Endothelial cell of hepatic sinusoid (primary cell): ENCODE results near the gene GATA5.

ENCODE experiments used
- in situ Hi-C: cut with HindIII; loops from 2 replicates; pipeline ENCODE4 v1.10.0; 2017; ENCODE audit warnings: low sequenced_read_pairs

Gene GATA5

DNA sequence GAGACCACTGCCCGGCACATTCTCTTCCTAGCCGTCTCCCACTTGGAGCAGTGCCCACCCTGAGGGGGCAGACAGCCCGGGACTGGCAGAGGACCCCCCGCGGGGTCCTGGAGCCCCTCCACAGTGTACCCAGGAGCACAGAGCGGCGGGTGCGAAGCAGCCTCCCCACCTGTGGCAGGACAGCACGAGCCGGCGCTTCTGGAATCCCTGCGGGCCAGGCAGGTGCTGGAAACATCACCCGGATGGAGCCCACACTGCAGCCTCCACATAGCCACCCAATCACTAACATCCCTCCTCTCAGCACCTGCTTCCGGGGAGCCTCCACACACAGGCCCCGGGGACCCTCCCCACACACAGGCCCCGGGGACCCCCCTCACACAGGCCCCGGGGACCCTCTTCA is 18.7 kb downstream of the GATA5 start:
- in situ Hi-C loops = no loop called here

DNA sequence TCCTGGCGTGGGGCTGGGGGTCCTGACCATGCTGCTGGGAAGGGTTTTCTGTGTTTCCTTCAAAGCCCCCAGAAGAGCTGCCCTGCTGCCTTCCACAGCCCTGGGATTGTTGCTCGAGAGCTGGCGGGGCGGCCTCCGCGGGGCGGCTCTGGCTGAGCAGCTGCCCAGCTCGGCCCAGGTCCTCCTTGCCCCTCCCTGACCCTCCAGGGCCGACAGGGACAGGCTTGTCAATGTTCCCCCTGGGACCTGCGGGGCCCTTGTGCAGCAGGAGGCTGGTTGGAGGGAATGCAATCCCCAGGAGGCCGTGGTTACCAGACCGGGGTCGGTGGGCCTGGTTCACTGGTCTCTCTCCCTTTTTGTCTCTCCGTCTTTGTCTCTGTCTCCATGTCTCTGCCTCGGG is 19.9 kb downstream of the GATA5 start:
- in situ Hi-C loops = no loop called here

DNA sequence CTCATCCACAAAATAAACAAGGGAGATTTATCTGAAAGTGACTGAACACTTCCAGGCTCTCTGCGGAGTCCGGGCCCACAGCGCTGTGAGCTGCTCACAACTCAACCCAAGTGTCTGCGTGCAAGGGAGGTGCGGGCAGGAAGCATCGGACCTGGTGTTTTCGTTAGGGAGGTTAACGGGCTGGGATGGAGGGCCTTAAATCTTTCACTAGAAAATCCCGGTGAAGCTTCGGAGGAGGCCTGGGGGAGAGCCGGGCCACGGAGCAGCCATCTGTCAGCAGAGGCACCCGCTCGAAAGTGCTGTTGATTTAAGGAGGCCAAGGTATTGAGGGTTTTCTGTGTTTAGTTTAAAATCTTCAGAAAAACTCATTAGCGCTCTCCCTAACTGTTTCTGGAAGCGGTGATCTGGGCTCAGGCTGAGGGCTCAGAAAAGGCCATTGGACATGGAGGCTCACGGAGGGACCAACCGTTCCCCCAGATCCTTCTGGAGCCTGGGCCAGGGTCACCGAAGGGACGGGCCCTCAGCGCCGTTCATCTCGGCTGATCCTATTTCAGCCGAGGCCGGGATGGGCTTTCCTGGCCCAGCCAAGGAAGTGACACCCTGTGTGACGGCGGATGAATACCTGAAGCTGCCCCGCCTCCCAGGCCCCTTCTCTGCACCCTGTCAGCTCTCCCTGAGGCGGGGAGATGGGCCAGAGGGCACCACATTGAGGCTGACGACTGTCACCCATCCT is 20.7 kb downstream of the GATA5 start:
- in situ Hi-C loops = no loop called here

DNA sequence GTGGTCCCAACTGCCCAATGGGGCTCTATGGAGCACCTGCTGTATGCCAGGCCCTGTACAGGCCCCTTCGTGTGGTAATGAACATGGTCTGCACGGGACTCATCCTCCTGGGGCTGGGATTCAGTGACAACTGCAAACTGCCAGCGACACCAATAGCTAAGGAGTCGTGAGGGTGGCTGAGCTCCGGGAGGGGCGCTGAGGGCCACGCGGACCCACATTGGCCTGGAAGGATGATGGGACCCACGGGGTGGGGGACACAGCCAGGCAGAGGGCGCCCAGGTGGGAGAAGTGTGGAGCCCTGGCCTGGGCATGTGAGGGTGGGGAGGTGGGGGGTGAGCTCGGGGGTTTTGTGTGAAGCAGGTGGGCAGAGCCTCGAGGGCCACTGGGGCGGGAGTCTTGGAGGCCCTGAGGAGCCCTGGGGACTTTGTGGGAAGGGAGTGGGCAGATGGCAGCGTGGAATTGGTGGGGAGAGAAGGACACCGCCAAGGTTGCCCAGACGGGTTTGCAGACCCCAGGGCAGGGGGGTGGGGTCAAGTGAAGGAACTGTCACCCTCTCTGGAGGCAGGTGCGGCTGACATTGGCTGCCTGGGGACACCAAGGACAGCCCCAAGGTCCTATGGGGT is 22.5 kb downstream of the GATA5 start:
- in situ Hi-C loops = no loop called here

DNA sequence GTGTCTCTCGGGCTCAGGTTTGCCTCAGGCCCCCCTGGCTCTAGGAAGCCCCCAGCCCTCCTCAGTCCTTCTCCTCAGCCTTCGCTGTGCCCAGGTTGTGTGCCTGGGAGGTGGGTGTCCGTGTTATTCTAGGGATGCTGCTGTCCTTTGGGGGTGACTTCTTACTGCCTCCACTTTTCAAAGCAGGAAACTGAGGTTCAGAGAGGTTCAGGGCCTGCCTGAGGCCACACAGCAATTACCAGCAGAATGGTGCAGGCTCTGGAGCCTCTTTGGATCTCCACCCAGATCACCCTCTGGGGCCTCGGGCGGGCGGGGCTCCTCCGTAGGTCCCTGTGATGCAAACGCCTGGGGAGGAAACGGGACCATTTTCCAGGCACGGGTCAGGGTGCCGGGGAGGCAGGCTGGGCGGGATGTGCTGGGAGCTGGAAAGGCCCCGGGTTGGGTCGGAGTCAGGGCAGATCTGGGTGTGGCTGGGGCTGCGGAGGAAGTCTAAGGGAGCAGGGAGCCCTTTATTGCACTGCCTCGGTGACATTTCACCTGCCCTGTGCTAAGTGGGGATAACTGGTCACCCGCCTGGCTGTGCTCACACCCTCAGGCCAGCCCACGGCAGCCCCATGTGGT is 23.2 kb downstream of the GATA5 start:
- in situ Hi-C loops = no loop called here

DNA sequence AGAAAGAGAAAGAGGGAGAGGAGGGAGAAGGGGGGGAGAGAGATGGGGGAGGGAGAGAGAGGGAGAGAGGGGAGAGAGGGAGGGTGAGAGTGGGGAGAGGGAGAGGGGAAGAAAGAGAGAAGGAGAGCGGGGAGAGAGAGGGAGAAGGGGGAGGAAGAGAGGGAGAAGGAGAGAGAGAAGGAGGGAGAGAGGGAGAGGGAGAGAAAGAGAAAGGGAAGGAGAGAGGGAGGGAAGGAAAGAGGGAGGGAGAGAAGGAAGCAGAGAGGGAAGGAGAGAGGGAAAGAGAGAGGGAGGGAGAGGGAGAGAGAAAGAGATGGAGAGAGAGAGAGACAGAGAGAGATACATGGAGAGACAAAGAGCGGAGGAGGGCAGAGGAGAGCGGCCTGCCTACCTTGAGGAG is 23.8 kb downstream of the GATA5 start:
- in situ Hi-C loops = no loop called here

DNA sequence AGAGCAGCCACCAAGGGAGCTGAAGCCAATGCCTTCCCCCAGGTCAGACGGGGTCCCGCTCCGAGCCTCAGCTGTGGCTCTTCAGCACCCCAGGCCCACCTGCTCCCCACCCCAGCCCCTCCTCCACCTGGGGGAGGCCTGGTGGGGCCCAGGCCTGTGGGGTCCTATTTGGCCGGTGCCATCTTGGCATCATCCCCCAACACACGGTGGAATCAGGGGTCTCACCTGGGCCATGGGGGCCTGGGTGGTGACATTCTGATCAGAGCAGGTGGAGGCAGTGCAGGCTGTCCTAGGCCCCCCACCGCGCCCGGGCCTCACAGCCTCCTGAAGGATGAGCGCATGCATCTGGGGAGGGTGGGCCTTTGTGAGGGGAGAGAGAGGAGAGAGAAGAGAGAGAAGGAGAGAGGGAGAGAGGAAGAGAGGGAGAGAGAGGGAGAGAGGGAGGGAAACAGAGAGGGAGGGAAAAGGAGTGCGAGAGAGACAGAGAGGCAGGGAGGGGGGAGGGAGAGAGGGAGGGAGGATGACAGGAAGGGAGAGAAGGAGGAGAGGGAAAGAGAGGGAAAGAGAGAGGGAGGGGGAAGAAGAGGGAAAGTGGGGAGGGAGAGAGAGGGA is 24.5 kb downstream of the GATA5 start:
- in situ Hi-C loops = no loop called here

DNA sequence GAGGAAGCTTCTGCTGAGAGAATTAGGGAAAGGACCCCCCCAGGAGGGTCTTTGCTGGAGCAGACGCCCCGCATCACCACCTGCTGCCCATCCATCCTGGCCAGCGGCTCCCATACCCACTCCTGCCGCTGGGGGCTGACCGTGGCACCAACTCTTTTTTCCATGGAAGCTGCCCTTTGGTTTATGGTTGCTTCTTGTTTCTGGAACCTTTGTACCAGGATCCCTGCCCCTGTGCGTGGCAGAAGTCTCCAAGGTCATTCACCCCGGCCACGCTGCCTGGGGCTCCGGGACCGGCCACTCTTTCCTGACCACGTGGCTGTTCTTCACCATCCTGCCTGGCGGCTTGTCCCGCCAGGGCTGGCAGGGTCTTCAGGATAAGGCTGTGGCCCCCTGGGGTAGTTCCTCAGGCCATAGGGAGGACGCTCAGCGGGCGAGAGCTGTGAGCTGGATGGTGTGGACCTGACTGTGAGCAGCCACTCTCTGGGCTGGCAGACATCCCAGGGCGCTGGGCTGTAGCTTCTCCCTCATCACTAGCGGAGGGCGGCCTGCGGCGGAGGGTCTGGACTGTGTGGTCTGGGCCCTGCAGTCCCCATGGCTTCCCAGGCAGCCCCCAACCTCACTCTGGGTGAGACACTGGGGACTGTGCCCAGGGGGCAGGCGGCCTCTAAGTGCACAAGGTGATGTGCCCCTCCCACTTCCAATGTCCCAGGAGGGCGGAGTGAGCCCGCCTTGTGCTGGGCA is 25.7 kb downstream of the GATA5 start:
- in situ Hi-C loops = no loop called here

DNA sequence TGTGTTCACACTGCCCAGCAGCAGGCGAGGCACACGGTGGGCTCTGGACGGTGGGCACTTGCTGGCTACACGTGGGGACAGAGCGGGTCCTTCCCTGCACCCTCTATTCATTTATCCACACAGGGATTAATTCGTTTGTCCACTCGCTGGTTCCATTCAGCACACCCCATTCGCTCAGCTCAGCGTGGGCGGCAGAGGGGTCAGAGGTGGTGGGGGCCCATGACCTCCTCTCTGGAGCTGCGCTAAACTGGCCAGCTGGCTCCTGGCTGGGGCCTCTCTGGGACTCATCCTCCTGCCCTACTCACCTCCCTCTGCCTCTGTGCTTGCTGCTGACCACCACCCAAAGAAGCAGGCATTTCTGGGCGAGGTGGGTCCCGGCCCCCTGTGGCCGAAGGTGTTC is 27.0 kb downstream of the GATA5 start:
- in situ Hi-C loops = no loop called here

DNA sequence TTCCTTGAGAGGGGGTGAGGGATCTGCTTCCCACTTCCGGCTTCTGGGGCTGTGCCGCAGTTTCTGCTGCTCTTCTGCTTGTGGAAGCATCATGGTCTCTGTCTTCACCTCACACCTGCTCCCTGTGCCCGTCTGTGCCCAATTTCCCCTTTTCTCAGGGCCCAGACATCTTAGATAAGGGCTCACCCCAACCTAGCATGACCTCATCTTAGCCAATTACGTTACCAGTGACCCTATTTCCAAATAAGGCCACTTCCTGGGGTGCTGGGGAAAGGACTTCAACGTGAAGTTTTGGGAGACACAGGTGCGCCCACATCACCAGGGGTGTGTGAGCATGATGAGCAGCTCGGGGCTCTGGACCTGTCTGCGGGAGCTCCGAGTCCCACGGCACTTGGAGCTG is 27.8 kb downstream of the GATA5 start:
- in situ Hi-C loops = no loop called here

DNA sequence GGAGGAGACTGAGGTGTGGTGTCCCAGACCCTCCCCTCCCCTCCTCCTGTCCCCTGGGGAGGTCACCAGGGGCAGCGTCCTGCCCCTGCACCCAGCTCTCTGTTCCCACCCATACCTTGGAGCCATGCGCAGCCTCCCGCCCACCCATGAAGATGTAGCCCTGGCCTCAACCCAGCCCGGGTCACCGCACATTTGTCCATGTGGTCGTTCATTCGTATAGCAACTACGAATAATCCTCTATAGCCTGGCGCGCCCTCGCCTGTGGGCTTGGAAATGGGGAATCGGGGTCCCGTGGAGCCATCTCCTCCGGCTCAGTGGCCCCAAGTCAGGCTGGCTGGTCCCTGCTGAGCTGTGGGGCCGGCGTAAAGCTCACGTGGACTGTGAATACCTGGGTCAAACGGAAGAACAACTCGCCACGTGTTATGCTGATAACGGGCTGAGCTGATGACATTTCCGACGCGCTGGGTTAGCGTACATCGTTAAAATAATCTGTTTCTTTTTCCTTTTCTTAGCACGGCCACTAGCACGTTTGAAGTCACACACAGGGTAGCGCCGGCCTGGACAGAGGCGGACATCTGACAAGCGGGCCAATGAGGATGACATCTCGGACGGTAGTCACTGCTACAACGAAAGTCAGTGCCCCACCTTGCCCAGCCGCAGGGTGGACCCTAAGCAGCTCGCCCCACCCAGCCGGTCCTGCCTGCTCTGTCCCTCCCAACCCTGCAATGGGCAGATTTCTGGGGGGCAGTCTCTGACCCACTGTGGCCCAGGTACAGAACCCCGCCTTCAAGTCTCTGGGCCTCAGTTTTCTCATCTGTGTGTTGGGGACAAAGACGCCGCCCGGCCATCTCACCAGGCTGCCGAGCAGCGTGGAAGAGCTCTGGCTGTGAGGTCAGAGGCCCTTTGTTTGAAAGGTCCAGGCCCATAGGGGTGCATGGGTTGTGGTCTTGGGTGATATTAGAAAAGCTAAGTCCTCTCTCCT is 28.6 kb downstream of the GATA5 start:
- in situ Hi-C loops = no loop called here

DNA sequence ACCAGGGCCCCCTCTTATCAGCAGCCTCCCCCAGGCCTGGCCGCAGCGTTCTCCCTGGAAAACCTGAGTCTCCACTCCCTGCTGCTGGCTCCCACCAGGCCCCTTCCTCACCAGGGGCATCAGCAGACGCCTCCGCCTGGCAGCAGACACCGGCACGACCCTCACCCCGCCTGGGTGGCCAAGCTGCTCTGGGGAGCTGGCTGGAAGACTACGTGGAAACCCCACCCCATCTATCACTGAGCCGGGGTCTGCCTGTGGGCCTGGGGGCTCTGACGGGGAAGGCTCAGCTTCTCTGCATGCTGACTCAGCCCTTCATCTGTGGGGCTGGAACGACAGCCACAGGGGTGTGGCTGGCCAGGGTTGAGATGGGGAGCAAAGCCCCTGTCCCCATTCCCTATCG is 29.3 kb downstream of the GATA5 start:
- in situ Hi-C loops = no loop called here

DNA sequence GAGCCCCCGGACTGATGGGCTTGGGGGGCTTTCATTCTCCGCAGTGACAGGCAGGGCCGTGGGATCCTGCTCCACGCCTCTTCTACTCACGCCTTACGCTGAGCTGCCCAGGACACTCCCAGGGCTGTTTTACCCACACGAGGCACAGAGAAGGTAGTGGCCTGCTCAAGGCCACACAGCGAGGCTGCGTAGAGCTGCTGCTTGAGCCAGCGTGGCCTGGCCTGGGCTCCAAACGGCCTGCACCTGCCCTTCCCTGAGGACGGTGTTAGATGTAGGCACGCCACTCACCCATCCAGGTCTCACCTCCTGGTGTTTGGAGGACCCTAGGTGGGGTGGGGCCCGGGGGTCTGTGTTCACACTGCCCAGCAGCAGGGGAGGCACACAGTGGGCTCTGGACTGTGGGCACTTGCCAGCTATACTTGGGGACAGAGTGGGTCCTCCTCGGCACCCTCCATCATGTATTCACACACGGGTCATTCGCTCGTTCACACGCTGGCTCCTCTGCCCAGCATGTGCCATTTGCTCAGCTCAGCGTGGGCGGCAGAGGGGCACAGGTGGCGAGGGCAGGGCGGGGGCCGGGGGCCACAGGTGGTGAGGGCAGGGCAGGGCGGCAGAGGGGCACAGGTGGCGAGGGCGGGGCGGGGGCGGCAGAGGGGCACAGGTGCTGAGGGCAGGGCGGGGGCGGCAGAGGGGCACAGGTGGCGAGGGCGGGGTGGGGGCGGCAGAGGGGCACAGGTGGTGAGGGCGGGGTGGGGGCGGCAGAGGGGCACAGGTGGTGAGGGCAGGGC is 30.0 kb downstream of the GATA5 start:
- in situ Hi-C loops = no loop called here

DNA sequence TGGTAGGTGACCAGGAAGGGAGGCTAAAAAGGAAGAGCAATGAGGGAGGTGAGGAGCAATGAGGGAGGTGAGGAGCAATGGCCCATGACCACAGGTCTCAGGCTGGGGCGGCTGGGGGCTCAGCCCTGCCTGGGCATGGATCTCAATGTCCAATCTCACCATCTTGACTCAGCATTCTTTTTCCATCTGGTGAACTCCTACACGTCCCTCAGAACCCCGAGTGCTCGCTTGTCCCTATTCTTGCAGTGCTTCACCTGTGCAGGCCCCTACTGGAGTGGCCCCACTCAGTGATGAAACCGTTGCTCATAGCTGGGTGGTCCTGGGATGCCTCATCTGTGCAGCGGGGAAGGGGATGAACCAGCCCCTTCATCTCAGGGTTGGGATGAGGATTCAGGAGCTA is 31.5 kb downstream of the GATA5 start:
- in situ Hi-C loops = no loop called here

DNA sequence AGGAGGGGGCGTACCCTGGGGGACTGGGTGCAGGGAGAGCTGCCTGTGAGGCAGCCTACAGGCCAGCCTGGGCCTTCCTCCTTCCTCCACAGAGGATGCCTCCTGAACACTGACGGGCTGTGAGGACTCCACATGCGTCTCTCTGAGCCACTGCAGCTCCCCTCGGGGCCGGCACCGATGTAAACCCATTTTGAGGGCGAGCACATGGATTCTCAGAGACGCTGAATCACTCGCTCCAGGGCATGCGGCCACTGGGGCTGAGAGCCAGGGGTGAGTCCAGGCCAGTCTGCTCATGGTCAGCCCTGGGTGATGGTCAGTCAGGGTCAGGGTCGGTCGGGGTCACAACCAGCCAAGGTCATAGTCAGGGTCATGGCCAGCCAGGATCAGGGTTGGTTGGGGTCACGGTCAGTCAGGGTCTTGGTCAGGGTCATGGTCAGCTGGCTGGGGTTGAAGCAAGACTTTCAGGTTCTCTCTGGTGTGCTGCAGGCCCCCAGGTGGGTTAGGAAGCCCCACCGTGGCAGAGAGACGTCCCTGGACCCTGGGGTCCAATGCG is 33.7 kb downstream of the GATA5 start:
- in situ Hi-C loops = no loop called here

DNA sequence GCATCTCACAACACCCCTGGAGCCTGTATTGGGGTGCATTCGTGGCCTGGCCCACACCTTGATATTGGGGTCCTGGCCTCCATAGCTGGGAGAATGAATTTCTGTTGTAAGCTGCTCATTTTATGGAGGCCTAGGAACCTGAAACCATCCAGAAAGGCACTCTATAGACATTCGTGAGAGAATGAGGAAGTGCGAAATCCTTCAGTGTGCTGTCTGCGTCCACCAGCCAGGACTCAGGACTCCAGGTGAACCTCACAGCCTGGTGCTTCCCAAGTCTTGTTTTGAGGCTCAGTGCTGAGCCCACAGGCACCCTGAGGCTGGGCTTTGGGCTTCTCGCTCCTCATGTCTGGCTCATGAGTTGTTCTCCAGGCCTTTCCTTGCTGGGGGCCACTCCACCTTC is 36.6 kb downstream of the GATA5 start:
- in situ Hi-C loops = no loop called here

DNA sequence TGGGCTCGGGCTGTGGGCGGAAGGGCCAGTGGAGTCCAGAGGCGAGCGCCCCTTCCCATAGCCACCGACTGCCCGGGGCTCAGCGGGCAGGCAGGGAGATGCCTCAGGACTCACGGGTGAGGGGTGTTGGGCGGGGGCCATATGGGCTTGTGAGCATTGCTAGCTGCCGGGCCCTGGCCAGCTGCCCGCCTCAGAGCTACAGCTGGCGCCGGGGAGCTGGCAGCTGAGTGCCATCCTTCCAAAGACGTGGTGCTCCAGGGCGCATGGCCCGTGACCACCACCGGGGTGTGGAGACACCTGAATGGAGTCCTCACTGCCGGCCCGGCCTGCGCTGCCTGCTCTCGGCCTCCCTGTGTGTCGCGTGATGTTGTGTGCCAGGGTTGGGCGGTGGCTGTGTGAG is 37.9 kb downstream of the GATA5 start:
- in situ Hi-C loops = no loop called here

DNA sequence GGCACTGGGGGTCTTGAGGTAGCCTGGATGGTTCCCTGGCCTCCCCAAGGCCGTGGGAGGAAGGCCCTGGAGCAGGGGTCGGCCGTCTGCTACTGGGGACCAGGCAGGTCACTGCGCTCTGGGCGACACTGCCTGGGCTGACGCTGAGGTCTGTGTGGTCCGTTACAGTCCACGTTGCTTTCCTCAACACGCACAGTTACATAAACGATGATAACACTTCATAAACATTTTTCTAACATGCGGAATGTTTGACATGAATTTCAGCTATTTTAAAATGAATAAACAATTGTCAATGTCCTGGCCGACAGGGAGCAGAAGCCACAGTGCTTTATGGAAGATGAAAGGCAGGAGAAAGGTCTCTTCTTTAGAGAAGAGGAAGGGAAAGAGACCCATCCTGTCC is 38.3 kb downstream of the GATA5 start:
- in situ Hi-C loops = no loop called here

DNA sequence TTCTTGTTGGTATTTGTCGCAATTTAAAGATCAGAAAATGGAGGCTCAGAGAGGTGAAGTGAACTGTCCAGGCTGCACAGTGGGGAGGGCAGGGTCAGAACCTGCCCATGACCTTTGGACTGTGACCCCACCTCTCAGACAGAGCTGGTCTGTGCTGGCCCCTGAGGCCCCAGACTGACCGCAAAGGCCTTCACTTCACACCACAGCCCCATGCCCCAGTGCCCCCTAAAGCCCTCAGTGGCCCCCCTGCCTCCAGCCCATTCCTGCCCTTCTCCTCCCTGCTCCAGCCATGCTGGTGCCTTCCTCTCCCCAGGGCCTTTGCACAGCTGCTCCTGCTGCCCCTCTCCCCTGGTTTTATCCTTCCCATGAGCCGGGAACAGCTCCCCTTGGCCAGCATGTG is 39.1 kb downstream of the GATA5 start:
- in situ Hi-C loops = no loop called here
